ENCODE measurements around the gene SYNC. TPM values are rescaled to one million over a fixed set of nuclear protein-coding genes. Genes with fewer than 3 reads are reported as not detected.

The SYNC gene
- total and polyA plus RNA-seq, 10 of the 15 experiments (the other 5 are each of a cell fraction or from before 2014, with no cell fraction given), result 0.04 to 0.12 (median 0.05) TPM; not detected in 7

GRCh38 chr1:32748348-32748747, 45.8 kb upstream of the SYNC start (continued):
- no peak for TF ChIP-seq RELA (IDR thresholded peaks at IDR 0.05; ENCODE audit: borderline replicate concordance, partially characterized antibody)
- TF ChIP-seq SIN3A (IDR thresholded peaks at IDR 0.05; ENCODE audit: low read depth, low read length), result no peak
- TF ChIP-seq, protein P1, sequence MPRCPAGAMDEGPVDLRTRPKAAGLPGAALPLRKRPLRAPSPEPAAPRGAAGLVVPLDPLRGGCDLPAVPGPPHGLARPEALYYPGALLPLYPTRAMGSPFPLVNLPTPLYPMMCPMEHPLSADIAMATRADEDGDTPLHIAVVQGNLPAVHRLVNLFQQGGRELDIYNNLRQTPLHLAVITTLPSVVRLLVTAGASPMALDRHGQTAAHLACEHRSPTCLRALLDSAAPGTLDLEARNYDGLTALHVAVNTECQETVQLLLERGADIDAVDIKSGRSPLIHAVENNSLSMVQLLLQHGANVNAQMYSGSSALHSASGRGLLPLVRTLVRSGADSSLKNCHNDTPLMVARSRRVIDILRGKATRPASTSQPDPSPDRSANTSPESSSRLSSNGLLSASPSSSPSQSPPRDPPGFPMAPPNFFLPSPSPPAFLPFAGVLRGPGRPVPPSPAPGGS (IDR thresholded peaks at IDR 0.05; ENCODE audit: borderline replicate concordance, insufficient read depth, low read depth, low read length, poor library complexity, severe bottlenecking), result no peak
- TF ChIP-seq NR2F1 (conservative IDR thresholded peaks at IDR 0.05), result no peak
- no peak for TF ChIP-seq NR2C1 (IDR thresholded peaks at IDR 0.05)
- TF ChIP-seq SREBF2 (IDR thresholded peaks at IDR 0.05; ENCODE audit: low read length), result no peak
- no peak for TF ChIP-seq STAT1 (conservative IDR thresholded peaks at IDR 0.05)
- TF ChIP-seq BRCA1 (IDR thresholded peaks at IDR 0.05; ENCODE audit: low read depth, low read length), result no peak
- TF ChIP-seq ZNF687 (IDR thresholded peaks at IDR 0.05), result no peak
- TF ChIP-seq, protein P2, sequence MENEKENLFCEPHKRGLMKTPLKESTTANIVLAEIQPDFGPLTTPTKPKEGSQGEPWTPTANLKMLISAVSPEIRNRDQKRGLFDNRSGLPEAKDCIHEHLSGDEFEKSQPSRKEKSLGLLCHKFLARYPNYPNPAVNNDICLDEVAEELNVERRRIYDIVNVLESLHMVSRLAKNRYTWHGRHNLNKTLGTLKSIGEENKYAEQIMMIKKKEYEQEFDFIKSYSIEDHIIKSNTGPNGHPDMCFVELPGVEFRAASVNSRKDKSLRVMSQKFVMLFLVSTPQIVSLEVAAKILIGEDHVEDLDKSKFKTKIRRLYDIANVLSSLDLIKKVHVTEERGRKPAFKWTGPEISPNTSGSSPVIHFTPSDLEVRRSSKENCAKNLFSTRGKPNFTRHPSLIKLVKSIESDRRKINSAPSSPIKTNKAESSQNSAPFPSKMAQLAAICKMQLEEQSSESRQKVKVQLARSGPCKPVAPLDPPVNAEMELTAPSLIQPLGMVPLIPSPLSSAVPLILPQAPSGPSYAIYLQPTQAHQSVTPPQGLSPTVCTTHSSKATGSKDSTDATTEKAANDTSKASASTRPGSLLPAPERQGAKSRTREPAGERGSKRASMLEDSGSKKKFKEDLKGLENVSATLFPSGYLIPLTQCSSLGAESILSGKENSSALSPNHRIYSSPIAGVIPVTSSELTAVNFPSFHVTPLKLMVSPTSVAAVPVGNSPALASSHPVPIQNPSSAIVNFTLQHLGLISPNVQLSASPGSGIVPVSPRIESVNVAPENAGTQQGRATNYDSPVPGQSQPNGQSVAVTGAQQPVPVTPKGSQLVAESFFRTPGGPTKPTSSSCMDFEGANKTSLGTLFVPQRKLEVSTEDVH (IDR thresholded peaks at IDR 0.05; ENCODE audit: low read depth, partially characterized antibody), result no peak

Measured in GM12878 (cell line).